Stimulated activated naive CD8-positive, alpha-beta T cell treated with anti-CD3 and anti-CD28 coated beads, Interleukin-15, Interleukin-2, amounts not matched to agents 100 ng/mL and 50 ng/mL, for 24 hours (primary cell): ENCODE measurements around the gene PRKACB.
"Not testable (repeated sequence)": the region's sequence is repeated elsewhere in the genome, so short reads cannot be mapped to it uniquely, and the experiment has no call there.

Source experiments
- H3K27ac Mint-ChIP-seq: one replicate; pipeline ENCODE4 v1.8.0; 2021; ENCODE audit warnings: mild to moderate bottlenecking, mixed read lengths
- H3K27me3 Mint-ChIP-seq: one replicate; pipeline ENCODE4 v1.8.0; 2021; ENCODE audit warnings: mixed read lengths
- H3K36me3 Mint-ChIP-seq: one replicate; pipeline ENCODE4 v1.8.0; 2021; ENCODE audit warnings: low read depth, mixed read lengths
- H3K4me1 Mint-ChIP-seq: one replicate; pipeline ENCODE4 v1.8.0; 2021; ENCODE audit warnings: low read depth, mixed read lengths
- H3K4me3 Mint-ChIP-seq: one replicate; pipeline ENCODE4 v1.8.0; 2021; ENCODE audit warnings: mild to moderate bottlenecking, mixed read lengths
- H3K9me3 Mint-ChIP-seq: one replicate; pipeline ENCODE4 v1.8.0; 2021; ENCODE audit warnings: mixed read lengths

PRKACB gene

GRCh38 chr1:84143796-84144565 lies at the start of gene PRKACB:
TSS of gene PRKACB (plus strand) at chr1:84144271. CDS start at chr1:84144362, 91 bp downstream.
- Mint-ChIP-seq H3K4me3 (peak within 1 kb of the TSS; percentile 94), H3K36me3 (no peaks in the 10 kb centered on the region), H3K4me1 (peaks cover 64% of the 10 kb centered on the region), H3K27me3 (no peaks in the 10 kb centered on the region), H3K9me3 (no peaks in the 10 kb centered on the region), H3K27ac (peak within 1 kb of the TSS; percentile 96)

- H3K4me3 Mint-ChIP-seq = no peak overlapping the region
- H3K36me3 Mint-ChIP-seq = no peaks in the 10 kb centered on the region
- peaks cover 4% of the 10 kb centered on the region for H3K9me3 Mint-ChIP-seq
- H3K27me3 Mint-ChIP-seq = no peaks in the 10 kb centered on the region
- peaks cover 19% of the 10 kb centered on the region for H3K4me1 Mint-ChIP-seq
- no peak overlapping the region for H3K27ac Mint-ChIP-seq
These were observed 48.8 kb upstream of the PRKACB start for GRCh38 chr1:84095308-84095707.

GRCh38 chr1:84096176-84096575 lies 47.9 kb upstream of the PRKACB start:
- Mint-ChIP-seq H3K4me3 (no peak overlapping the region), H3K36me3 (no peaks in the 10 kb centered on the region), H3K4me1 (peaks cover 12% of the 10 kb centered on the region), H3K27ac (no peak overlapping the region), H3K9me3 (peaks cover 4% of the 10 kb centered on the region), H3K27me3 (no peaks in the 10 kb centered on the region)

GRCh38 chr1:84101204-84101603 lies 42.9 kb upstream of the PRKACB start:
- Mint-ChIP-seq H3K4me1 (peaks cover 9% of the 10 kb centered on the region), H3K27me3 (no peaks in the 10 kb centered on the region)

GRCh38 chr1:84103197-84103992 lies 40.7 kb upstream of the PRKACB start:
- H3K4me1 Mint-ChIP-seq = peaks cover 9% of the 10 kb centered on the region
- no peak overlapping the region for H3K27ac Mint-ChIP-seq

More at GRCh38 chr1:84101204-84101603, 42.9 kb upstream of the PRKACB start:
- Mint-ChIP-seq H3K4me3 (no peak overlapping the region), H3K27ac (no peak overlapping the region), H3K36me3 (no peaks in the 10 kb centered on the region), H3K9me3 (peaks cover under 1% of the 10 kb centered on the region)

GRCh38 chr1:84107538-84107937 lies 36.5 kb upstream of the PRKACB start:
- not testable (repeated sequence) for H3K27me3 Mint-ChIP-seq, H3K27ac Mint-ChIP-seq, H3K4me3 Mint-ChIP-seq, H3K9me3 Mint-ChIP-seq, H3K4me1 Mint-ChIP-seq
- peaks cover 10% of the 10 kb centered on the region for H3K36me3 Mint-ChIP-seq

More at GRCh38 chr1:84103197-84103992, 40.7 kb upstream of the PRKACB start:
- Mint-ChIP-seq H3K9me3 (peaks cover 9% of the 10 kb centered on the region), H3K4me3 (no peak overlapping the region), H3K36me3 (peaks cover 10% of the 10 kb centered on the region), H3K27me3 (no peaks in the 10 kb centered on the region)

- H3K9me3 Mint-ChIP-seq = peaks cover 9% of the 10 kb centered on the region
- H3K36me3 Mint-ChIP-seq = peaks cover 10% of the 10 kb centered on the region
These were observed 36.1 kb upstream of the PRKACB start for GRCh38 chr1:84107955-84108354.

GRCh38 chr1:84108900-84109578 lies 35.0 kb upstream of the PRKACB start:
- no peak overlapping the region for H3K27ac Mint-ChIP-seq
- H3K36me3 Mint-ChIP-seq = peaks cover 10% of the 10 kb centered on the region
- H3K4me3 Mint-ChIP-seq = no peak overlapping the region
- H3K27me3 Mint-ChIP-seq = no peaks in the 10 kb centered on the region
- no peaks in the 10 kb centered on the region for H3K4me1 Mint-ChIP-seq
- H3K9me3 Mint-ChIP-seq = peaks cover 9% of the 10 kb centered on the region

More at GRCh38 chr1:84107955-84108354, 36.1 kb upstream of the PRKACB start:
- Mint-ChIP-seq H3K27ac (no peak overlapping the region), H3K4me3 (no peak overlapping the region), H3K27me3 (no peaks in the 10 kb centered on the region), H3K4me1 (peaks cover 4% of the 10 kb centered on the region)

- Mint-ChIP-seq H3K27ac (no peak overlapping the region), H3K9me3 (peaks cover 9% of the 10 kb centered on the region), H3K4me1 (no peaks in the 10 kb centered on the region), H3K36me3 (peaks cover 10% of the 10 kb centered on the region), H3K4me3 (no peak overlapping the region), H3K27me3 (no peaks in the 10 kb centered on the region)
These were observed 33.4 kb upstream of the PRKACB start for GRCh38 chr1:84110629-84111028.

- Mint-ChIP-seq H3K9me3 (no peaks in the 10 kb centered on the region), H3K4me1 (peaks cover 8% of the 10 kb centered on the region), H3K27ac (no peak overlapping the region), H3K36me3 (no peaks in the 10 kb centered on the region), H3K27me3 (no peaks in the 10 kb centered on the region), H3K4me3 (no peak overlapping the region)
These were observed 27.5 kb upstream of the PRKACB start for GRCh38 chr1:84116558-84116957.

GRCh38 chr1:84117868-84118267 lies 26.2 kb upstream of the PRKACB start:
- no peak overlapping the region for H3K27ac Mint-ChIP-seq
- H3K4me1 Mint-ChIP-seq = peaks cover 8% of the 10 kb centered on the region
- H3K4me3 Mint-ChIP-seq = no peak overlapping the region
- H3K36me3 Mint-ChIP-seq = no peaks in the 10 kb centered on the region
- no peaks in the 10 kb centered on the region for H3K9me3 Mint-ChIP-seq
- no peaks in the 10 kb centered on the region for H3K27me3 Mint-ChIP-seq

- H3K36me3 Mint-ChIP-seq = no peaks in the 10 kb centered on the region
- H3K27ac Mint-ChIP-seq = no peak overlapping the region
- no peaks in the 10 kb centered on the region for H3K9me3 Mint-ChIP-seq
- no peak overlapping the region for H3K4me3 Mint-ChIP-seq
- peaks cover 5% of the 10 kb centered on the region for H3K4me1 Mint-ChIP-seq
- H3K27me3 Mint-ChIP-seq = no peaks in the 10 kb centered on the region
These were observed 22.7 kb upstream of the PRKACB start for GRCh38 chr1:84121360-84121759.

GRCh38 chr1:84122780-84123382 lies 21.2 kb upstream of the PRKACB start:
- Mint-ChIP-seq H3K9me3 (no peaks in the 10 kb centered on the region), H3K4me3 (no peak overlapping the region), H3K4me1 (no peaks in the 10 kb centered on the region), H3K27me3 (no peaks in the 10 kb centered on the region), H3K36me3 (no peaks in the 10 kb centered on the region), H3K27ac (no peak overlapping the region)

GRCh38 chr1:84133479-84133878 lies 10.6 kb upstream of the PRKACB start:
- Mint-ChIP-seq H3K27me3 (no peaks in the 10 kb centered on the region), H3K4me3 (no peak overlapping the region), H3K9me3 (no peaks in the 10 kb centered on the region), H3K27ac (no peak overlapping the region), H3K4me1 (peaks cover 15% of the 10 kb centered on the region), H3K36me3 (no peaks in the 10 kb centered on the region)
